HG02938 (cell line): ENCODE measurements around the gene COX6A1.

Experiments used
- ATAC-seq: cut with Tn5 transposase; IDR thresholded peaks from one replicate; pipeline ENCODE4 v1.9.1; 2021; ENCODE audit warnings: mild to moderate bottlenecking, moderate library complexity; ENCODE audit not compliant: unreplicated experiment

COX6A1 gene

GRCh38 chr12:120490325-120490724, 52.4 kb downstream of the COX6A1 start:
- ATAC-seq = no peak
